HG03521 (cell line): Measurements from ENCODE around the gene TWIST2.

Experiments used
- ATAC-seq: cut with Tn5 transposase; IDR thresholded peaks from one replicate; pipeline ENCODE4 v1.9.1; 2021; ENCODE audit warnings: mild to moderate bottlenecking, moderate library complexity; ENCODE audit not compliant: unreplicated experiment

The TWIST2 gene

DNA sequence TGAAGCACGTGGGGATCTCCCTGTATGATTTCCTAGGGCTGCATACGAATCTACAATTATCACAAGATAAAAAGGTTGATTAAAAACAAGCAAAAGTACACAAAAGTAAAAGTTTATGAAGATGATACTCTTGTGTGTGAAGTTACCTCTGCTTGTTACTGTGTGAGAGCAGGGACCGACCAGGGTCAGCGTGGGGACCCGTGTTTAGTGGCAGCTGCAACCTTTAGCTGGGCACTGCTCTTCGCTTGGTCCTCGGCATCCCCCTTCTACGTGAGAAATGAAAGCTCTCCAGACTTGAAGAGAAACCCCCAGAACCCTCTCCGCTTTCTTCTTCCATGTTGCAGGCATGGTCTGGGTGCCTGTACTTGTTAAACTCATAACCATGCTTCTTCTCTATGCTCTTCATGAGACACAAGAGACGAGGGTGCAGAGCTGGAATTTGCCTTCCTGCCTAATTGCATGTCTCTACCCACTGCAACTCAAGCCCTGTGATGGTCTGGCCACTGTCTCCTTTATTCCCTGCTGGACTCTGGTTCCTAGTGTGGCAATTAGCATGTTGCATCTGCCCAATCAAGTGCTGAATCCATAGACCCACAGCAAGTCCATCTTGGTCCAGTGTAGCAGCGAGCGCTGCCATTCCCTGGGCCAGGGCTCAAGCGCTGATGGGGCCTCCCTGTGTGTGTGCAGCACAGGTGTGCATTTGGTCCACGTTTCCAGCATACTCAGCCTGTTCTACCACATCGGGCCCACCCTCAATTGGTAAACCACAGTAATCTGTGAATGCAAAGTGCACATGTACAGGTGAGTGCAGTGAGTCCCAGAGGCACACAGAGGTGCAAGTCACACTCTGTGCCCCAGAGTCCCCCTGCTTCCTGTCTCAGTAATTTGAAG lies 88.5 kb downstream of the TWIST2 start:
- no peak for ATAC-seq

DNA sequence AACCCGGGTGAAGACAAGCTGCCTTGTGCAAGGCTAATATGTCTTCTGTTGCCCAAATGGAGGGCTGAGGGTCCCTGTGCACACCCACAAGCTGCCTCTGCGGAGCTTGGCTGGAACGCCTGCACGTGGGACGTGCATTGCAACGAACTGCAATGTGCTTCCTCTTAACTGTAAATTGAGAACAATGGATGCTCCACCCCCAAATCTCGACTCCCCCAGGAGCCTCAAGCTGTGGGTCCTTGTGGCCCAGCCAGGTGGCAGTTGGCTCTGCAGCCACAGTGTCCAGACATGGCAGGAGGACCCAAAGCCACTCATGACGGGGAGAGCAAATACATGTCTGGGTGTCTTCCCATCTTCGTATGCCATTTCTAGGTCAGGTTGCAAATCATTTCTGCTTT lies 90.1 kb downstream of the TWIST2 start:
- no peak for ATAC-seq

GRCh38 chr2:238938401-238939055 lies 90.6 kb downstream of the TWIST2 start:
- ATAC-seq: no peak

GRCh38 chr2:238939074-238939473 lies 91.2 kb downstream of the TWIST2 start:
- ATAC-seq: no peak

GRCh38 chr2:238939521-238940403 lies 91.9 kb downstream of the TWIST2 start:
- ATAC-seq: no peak

DNA sequence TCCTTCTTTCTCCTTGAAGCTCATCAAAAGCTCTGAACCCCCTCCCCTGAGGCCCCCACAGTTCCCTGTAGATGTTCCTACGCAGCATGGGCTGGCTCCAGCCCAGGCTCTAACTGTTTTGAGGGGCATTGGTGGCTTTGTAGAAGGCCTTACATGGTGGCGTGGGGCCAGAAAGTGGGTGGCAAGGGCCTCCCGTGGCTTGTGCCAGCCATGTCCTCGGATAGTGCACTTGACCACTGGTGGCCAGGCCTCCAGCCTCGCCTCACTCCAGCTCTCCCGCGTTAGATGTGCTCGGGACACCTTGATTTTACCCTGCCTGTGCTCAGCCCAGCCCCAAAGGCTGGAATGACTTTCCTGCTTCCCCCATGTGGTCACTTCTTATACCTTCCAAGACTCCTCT lies 92.9 kb downstream of the TWIST2 start:
- ATAC-seq: no peak

DNA sequence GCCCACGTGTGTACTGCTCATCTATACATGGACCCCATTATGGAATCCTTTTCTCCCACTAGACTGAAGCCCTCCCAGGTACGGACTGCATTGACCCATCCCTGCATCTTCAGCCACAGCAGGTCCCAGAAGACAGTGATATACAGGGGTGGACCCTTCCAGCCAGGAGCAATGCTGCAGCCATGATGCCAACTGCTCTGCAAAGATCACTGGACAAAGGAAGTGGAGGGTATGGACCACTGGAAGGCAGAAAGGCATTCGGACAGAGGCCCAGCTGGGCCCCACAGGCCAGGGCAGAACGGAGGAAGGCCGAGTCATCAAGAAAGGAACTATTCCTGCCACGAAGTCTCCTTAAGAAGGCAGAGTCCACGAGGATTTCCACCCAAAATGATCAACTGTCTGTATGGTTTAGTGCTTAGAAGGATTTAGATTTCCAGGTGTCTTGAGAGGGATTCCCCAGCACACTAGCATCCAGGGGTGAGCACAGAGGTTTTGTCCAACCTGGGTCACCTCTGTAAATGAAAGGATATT lies 93.4 kb downstream of the TWIST2 start:
- no peak for ATAC-seq

DNA sequence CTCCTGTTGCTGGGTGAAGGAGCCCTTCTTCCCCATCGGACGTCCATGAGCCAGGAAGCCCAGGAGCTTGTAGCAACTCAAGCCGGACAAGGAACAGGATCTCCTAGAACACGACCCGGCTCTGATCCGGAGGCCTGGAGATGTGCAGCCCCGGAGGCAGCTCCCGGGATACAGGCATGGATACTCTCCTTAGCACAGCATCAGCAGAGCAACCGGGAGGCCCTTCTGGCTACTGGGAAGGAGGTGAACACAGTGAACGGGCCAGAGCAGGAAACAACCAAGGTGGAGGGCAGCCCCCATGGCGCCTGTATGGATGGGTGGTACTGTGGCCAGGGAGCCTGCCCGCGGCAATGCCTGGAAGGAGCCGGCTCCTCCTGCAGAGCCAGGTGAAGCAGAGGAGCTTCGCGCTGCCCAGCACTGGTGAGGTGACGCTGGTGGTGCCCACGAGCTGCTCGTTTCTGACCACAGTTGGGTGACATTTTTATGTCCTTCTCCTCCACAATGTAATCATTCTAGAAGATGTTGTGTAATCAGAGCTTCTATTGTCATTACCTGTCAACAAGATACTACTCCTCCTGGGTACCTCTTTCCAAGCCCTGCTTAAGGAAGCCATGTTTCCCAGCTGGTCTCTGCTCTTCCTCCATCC lies 94.3 kb downstream of the TWIST2 start:
- ATAC-seq: no peak

- no peak for ATAC-seq
Measured at GRCh38 chr2:238942726-238943300, 94.9 kb downstream of the TWIST2 start.

- ATAC-seq: no peak
Measured at GRCh38 chr2:238943338-238944067, 95.6 kb downstream of the TWIST2 start.

DNA sequence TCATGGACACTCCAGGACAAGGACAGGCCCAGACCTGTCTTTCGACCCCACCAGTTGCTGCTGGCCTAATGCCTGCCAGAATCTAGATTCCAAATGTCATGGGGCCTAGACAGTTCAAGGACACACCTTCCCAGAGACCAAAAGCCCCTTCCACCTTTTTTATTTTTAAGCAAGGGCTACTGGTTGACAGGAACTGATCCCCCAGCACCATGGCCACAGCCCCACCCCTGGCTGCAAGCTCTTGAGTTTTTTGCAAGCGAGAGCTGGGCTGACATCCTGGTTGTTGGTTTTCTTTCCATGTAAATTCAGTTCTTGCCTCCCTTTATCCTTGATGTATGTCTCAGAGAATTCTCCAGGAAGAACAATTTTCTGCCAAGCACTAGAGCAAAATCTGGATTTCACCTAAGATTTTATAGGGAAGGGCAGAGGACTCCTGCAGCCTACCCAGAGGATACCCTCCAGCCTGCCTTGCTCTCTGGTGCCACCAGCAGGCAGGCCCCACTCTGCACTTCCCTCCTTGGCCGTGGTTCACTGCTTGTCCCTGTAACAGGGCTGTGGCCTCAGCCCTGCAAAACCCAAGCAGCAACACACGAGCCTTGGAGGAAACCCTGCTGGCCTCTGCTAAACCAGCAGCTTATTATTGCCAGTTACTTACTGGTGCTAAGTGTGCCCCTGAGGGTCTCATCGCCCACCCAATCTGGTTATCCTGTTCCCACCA lies 97.7 kb downstream of the TWIST2 start:
- no peak for ATAC-seq

DNA sequence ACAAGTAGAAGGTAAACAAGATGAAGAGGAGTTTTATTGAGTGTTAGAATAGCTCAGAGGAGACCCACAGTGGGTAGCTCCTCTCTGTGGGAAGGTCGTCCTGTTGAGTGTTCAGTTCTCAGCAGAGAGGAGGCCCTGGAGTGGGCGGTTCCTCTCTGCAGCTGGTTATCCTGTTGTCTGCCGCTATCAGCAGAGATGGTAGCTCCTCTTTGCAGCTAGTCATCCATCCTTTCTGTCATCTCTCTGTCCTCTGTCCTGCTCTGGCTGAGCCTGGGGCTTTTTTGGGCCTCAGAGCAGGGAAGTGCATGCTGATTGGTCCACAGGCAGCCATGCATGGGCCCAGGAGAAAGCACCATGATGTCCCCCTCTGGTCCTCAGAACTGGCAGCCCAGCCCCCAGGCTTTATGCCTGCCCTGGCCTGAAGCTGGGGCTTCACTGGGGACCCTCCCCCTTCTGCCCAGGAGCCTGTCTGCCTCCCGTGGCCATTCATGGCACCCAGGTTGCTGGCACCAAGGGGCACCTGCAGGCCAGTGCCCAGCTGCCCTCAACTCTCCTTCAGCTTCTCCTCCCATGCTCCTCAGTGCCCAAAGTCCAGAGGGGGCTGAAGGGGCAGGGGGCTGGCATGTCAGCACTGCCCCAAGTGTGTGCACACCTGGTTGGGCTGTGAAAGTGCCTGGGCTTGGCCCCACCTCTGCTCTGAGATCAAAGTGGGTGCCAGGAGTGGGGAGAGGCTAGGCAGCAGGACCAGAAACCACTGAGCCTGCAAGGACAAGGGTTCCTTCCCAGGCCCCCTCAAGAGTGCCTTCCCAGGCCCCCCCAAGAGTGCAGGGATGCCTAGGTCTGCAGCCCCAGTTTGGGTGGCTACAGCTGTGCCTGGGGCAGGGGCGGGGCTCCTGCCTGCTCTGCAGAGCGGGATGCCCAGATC lies 98.7 kb downstream of the TWIST2 start:
- ATAC-seq: no peak

DNA sequence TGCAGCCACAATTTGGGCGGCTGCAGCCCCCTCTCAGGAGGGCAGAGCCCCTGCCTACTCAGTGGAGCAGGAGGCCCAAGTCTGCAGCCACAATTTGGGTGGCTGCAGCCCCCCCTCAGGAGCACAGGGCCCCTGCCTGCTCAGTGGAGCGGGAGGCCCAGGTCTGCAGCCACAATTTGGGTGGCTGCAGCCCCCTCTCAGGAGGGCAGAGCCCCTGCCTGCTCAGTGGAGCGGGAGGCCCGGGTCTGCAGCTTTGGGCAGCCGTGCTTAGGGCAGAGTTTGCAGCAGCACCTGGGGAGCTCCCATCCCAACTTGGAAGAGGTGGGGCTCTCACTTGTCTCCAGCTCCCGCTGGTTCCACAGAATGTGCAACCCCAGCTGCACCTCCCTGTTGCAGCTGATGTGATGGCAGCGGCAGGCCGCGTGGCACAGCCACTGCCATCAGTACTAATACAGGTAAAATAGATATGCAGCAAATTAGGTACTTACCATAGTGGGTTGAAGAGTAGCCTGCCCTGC lies 99.4 kb downstream of the TWIST2 start:
- no peak for ATAC-seq

- no peak for ATAC-seq
Measured at GRCh38 chr2:238947920-238948710, 100.2 kb downstream of the TWIST2 start.

DNA sequence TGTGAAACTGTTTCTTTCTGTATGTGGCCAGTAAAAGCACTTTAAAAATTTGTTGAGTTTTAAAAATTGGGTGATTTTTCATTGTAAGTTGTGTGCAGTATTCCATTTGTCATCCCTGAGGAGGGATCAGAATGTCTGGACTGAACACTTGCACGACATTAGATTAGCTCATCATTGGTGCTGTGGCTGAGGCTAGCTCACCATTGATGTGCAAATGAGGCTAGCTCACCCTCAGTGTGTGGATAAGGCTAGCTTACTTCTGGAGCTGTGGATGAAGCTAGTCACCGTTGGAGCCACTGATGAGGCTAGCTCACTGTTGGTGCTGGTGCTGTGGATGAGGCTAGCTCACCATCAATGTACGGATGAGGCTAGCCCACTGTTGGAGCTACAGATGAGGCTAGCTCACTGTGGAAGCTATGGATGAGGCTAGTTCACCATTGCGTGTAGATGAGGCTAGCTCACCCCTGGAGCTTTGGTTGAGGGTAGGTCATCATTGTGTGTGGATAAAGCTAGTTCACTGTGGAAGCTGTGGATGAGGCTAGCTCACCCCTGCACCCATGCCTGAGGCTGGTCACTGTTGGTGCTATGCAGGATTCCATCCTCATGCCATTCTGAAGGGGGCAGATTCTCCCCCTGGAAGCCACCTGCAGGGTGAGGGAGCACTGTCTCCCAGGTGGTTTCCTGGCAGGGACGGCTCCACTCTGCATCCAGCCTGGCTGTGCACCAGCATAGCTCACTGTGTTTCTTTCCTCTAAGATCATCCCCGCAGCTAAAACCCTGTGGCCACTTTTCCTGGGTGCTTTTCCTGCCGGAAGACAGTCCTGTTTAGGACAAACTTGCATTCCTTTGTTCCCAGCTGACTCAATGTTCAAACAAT lies 101.1 kb downstream of the TWIST2 start:
- no peak for ATAC-seq
